ENCODE measurements around the gene KRTAP1-4.
"Not testable (repeated sequence)": the region's sequence is repeated elsewhere in the genome, so short reads cannot be mapped to it uniquely, and the experiment has no call there.

KRTAP1-4 gene

DNA sequence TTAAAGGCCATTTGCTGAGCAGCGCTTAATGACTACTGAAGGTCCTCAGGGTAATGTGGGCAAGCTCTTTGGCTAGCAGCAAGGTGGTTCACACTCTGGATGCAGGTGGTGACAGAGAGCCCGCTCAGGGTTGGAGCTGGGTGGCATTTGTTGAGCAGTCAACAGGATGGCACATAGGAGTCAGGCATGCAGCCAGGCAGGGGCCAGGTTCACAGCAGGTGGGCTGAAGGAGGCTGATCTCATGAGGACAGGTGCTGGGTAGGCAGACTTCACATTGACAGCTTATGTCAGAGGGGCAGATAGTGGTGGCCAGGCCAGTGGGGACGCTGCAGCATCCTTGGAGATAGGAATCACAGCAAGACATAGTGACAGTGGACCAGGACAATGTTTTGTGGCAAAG lies 25.6 kb downstream of the KRTAP1-4 start:
- H3K4me3 ChIP-seq (ENCODE audit: control insufficient read depth, low read depth, low read length) = no peak overlapping the region
- no peak for DNase-seq (ENCODE audit: low read depth)
- TF ChIP-seq, protein P1, sequence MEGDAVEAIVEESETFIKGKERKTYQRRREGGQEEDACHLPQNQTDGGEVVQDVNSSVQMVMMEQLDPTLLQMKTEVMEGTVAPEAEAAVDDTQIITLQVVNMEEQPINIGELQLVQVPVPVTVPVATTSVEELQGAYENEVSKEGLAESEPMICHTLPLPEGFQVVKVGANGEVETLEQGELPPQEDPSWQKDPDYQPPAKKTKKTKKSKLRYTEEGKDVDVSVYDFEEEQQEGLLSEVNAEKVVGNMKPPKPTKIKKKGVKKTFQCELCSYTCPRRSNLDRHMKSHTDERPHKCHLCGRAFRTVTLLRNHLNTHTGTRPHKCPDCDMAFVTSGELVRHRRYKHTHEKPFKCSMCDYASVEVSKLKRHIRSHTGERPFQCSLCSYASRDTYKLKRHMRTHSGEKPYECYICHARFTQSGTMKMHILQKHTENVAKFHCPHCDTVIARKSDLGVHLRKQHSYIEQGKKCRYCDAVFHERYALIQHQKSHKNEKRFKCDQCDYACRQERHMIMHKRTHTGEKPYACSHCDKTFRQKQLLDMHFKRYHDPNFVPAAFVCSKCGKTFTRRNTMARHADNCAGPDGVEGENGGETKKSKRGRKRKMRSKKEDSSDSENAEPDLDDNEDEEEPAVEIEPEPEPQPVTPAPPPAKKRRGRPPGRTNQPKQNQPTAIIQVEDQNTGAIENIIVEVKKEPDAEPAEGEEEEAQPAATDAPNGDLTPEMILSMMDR (IDR thresholded peaks at IDR 0.05; ENCODE audit: control insufficient read depth, insufficient read depth, low read depth, low read length, missing control alignments) = no peak

DNA sequence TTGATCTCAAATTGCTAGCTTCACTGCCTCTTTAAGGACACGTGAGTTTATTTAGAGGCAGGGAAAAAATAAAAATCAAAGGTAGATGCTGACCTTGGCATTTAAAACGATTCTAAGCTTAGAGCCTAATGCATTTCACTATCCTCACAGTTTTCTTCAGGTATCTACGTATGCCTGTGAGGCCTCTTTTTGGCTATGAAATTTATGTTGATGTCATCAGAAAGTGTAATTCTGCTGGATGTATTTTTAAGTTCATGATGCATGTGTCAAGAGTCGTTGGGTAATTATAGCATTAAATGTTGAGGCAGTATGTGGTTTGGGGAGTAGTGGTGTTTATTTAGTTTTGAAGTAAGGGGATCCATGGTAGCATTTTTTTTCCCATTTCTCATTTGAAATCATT lies 26.1 kb downstream of the KRTAP1-4 start:
- no peak for DNase-seq (ENCODE audit: low read depth)
- TF ChIP-seq, protein P1 (IDR thresholded peaks at IDR 0.05; ENCODE audit: control insufficient read depth, insufficient read depth, low read depth, low read length, missing control alignments) = no peak

DNA sequence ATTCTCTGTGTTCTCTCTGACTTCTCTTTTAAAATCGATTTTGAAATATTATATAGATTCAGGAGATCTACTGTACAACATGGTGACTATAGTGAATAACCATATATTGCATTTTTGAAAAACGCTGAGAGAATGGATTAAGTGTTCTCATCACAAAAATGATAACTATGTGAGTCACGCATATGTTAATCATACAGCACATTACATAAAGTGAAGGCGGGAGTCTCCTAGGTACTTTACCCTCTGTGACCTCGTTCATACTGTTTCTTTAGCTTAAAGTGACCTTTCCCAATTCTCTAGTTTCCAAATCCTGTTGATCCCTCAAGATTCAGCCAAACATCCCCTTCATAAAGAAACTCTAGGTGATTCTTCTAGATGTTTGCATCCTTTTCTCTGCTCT lies 27.2 kb downstream of the KRTAP1-4 start:
- TF ChIP-seq, protein P1 (IDR thresholded peaks at IDR 0.05; ENCODE audit: control insufficient read depth, insufficient read depth, low read depth, low read length, missing control alignments) = no peak
- no peak for DNase-seq (ENCODE audit: low read depth)

More for the DNA sequence above, 26.1 kb downstream of the KRTAP1-4 start:
- no peak overlapping the region for H3K4me3 ChIP-seq (ENCODE audit: control insufficient read depth, low read depth, low read length)

DNA sequence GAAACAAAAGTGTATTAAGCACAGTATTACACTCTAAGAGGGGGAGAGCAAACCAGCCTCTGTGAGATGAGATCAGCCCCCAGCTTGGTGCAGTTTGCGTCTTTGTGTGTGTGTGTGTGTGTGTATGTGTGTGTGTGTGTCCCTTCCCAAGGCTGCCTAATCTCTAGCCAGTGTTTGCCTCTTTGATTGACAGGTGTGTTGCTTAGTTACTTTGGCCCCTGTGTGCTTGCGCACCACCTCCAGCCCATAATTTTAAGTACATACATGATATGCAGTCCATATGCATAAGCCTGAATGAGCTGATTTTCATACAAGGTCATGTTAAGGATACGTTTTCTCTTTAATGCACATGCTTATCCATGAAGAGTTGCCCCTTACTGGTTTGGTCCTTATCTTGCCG lies 28.2 kb downstream of the KRTAP1-4 start:
- no peak for DNase-seq (ENCODE audit: low read depth)
- TF ChIP-seq, protein P1 (IDR thresholded peaks at IDR 0.05; ENCODE audit: control insufficient read depth, insufficient read depth, low read depth, low read length, missing control alignments) = no peak

More for the DNA sequence above, 27.2 kb downstream of the KRTAP1-4 start:
- H3K4me3 ChIP-seq (ENCODE audit: control insufficient read depth, low read depth, low read length) = no peak overlapping the region

DNA sequence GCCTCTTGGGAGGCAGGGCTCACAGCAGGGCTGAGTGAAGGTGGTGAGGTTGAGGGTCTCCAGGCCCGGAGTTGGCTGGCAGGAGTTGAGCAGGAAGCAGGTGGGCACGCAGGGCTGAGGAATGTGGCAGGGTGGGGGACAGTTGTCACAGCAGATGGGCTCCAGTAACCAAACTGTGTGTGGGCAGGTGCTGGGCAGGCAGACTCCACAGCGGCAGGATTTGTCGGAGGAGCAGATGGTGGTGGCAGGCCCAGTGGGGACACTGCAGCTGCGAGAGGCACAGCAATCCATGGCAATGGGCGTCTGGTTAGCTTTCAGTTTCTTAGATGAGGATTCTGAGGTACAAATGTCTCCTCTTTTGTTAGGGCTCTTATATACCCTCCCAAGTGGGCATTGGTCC lies 30.4 kb downstream of the KRTAP1-4 start, which contains the start of gene KRTAP3-2:
Gene KRTAP3-2 (minus strand): TSS at position 344 of the 400 bp plus-strand sequence. CDS start 53 bp downstream, at position 291.
- not testable (repeated sequence) for DNase-seq (ENCODE audit: low read depth); H3K4me3 ChIP-seq (ENCODE audit: control insufficient read depth, low read depth, low read length)

More for the DNA sequence above, 28.2 kb downstream of the KRTAP1-4 start:
- no peak overlapping the region for H3K4me3 ChIP-seq (ENCODE audit: control insufficient read depth, low read depth, low read length)

DNA sequence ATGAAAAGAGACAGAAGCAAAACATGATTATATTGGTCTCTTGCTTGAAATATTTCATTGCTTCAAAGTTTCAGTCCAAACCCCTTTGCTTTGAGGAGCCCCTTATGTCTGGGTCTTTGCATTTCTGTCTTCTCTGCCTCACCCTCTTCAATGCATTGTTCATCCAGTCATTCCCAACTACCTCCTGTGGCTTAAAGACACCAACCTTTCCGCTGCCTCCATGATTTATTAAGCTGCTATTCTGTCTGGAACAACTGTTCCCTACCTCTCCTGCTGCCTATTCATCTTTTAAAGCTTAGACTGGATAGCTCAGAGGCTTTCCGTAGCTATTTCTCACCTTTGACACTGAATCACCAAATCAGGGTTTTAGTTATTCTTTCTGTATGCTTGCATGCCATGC lies 32.6 kb downstream of the KRTAP1-4 start:
- no peak overlapping the region for H3K4me3 ChIP-seq (ENCODE audit: control insufficient read depth, low read depth, low read length)
- TF ChIP-seq, protein P1 (IDR thresholded peaks at IDR 0.05; ENCODE audit: control insufficient read depth, insufficient read depth, low read depth, low read length, missing control alignments) = no peak
- DNase-seq (ENCODE audit: low read depth) = no peak

DNA sequence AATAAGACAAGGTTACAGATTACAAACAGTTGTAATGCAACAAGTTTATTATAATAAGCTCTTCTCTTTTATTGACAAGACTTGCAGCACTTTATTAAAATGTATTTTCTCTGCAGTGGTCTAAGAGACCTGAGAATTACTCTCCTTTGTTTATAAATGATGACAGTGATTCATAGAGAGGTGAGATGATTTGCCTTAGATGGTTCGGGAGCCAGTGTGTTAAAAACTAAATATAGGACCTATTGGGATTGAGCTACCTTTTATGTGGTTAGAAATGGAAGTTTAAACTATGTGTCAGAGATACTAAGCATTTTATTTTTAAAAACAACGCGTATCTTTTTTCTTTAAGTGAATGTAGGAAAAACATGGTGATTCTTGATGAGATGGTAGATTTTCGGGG lies 33.2 kb downstream of the KRTAP1-4 start:
- TF ChIP-seq, protein P1 (IDR thresholded peaks at IDR 0.05; ENCODE audit: control insufficient read depth, insufficient read depth, low read depth, low read length, missing control alignments) = no peak
- no peak for DNase-seq (ENCODE audit: low read depth)
- no peak overlapping the region for H3K4me3 ChIP-seq (ENCODE audit: control insufficient read depth, low read depth, low read length)
